Large intestine (tissue), 3 donors: ENCODE results near the gene LRRC75A. TPM values are rescaled to one million over a fixed set of nuclear protein-coding genes. Genes with fewer than 3 reads are reported as not detected.
"Not testable (repeated sequence)": the region's sequence is repeated elsewhere in the genome, so short reads cannot be mapped to it uniquely, and the experiment has no call there.

Experiments
- DNase-seq, 2 donors: peaks; one replicate each; pipeline versions ENCODE4 v3.0.0 to v3.0.0-alpha.2; 2013
- H3K27ac ChIP-seq: one replicate; pipeline ENCODE4 v1.5.1; 2013; ENCODE audit warnings: low read length
- H3K27me3 ChIP-seq: 2 replicates; pipeline ENCODE4 v1.6.1; 2013; ENCODE audit warnings: low read length; ENCODE audit not compliant: control insufficient read depth, insufficient read depth
- H3K36me3 ChIP-seq: 2 replicates; pipeline ENCODE4 v1.6.1; 2013; ENCODE audit warnings: low read length; ENCODE audit not compliant: control insufficient read depth, insufficient read depth
- H3K4me1 ChIP-seq: one replicate; pipeline ENCODE4 v1.6.1; 2013; ENCODE audit warnings: low read length; ENCODE audit not compliant: control insufficient read depth, insufficient read depth
- H3K4me3 ChIP-seq: one replicate; pipeline ENCODE4 v1.5.1; 2013; ENCODE audit warnings: low read length
- H3K9me3 ChIP-seq: one replicate; pipeline ENCODE4 v1.6.1; 2013; ENCODE audit warnings: mild to moderate bottlenecking, low read depth, low read length, moderate library complexity; ENCODE audit not compliant: control insufficient read depth
- WGBS: methylation state at CpG from one replicate; pipeline ENCODE4 v1.1.5; 2013; ENCODE audit warnings: low lambda C conversion rate; ENCODE audit not compliant: insufficient coverage; 5-methylcytosine and 5-hydroxymethylcytosine counted together
- polyA plus RNA-seq: library from polyadenylated mRNA; unstranded; fragments of 120-200 nt; gene quantifications from one replicate; pipeline ENCODE4 v1.2.1, GENCODE V29; 2013

The LRRC75A gene
- polyA plus RNA-seq, 1 donor, result 37.2 TPM

- Histone ChIP-seq H3K36me3 (no peaks in the 10 kb centered on the region), H3K27me3 (no peaks in the 10 kb centered on the region), H3K27ac (no peak overlapping the region), H3K4me1 (no peaks in the 10 kb centered on the region), H3K9me3 (no peaks in the 10 kb centered on the region), H3K4me3 (no peak overlapping the region)
- DNase-seq, result no peak
- 0% methylated on average over 1 of the region's 9 CpGs for WGBS
These were observed 93.4 kb downstream of the LRRC75A start for GRCh38 chr17:16398270-16399267.

GRCh38 chr17:16396693-16397092 lies 95.3 kb downstream of the LRRC75A start:
- H3K9me3 ChIP-seq, H3K27me3 ChIP-seq, H3K4me1 ChIP-seq, H3K36me3 ChIP-seq, DNase-seq, H3K4me3 ChIP-seq, H3K27ac ChIP-seq: not testable (repeated sequence)
- no CpG with 5 or more reads among the region's 2 CpGs for WGBS

- not testable (repeated sequence) for H3K4me3 ChIP-seq, DNase-seq, H3K9me3 ChIP-seq, H3K36me3 ChIP-seq, H3K27me3 ChIP-seq, H3K4me1 ChIP-seq, H3K27ac ChIP-seq
- WGBS, result no CpG with 5 or more reads among the region's 4 CpGs
These were observed 96.1 kb downstream of the LRRC75A start for GRCh38 chr17:16395887-16396286.

GRCh38 chr17:16392491-16392890 lies 99.5 kb downstream of the LRRC75A start:
- not testable (repeated sequence) for H3K27me3 ChIP-seq, H3K4me1 ChIP-seq, H3K4me3 ChIP-seq, H3K36me3 ChIP-seq, H3K27ac ChIP-seq, DNase-seq, H3K9me3 ChIP-seq
- no CpG with 5 or more reads among the region's 11 CpGs for WGBS

Other genes with a start within 250 kb of the LRRC75A start
- gene CENPV, start 138.7 kb downstream of the LRRC75A start, polyA plus RNA-seq, result 136 TPM
- 1,870 TPM for gene UBB, start 111.1 kb downstream of the LRRC75A start, polyA plus RNA-seq
- 5.9 TPM for gene TRPV2, start 76.6 kb downstream of the LRRC75A start, polyA plus RNA-seq
- 3.7 TPM for gene ZNF287, start 77.0 kb upstream of the LRRC75A start, polyA plus RNA-seq
- 5.3 TPM for gene ZNF624, start 161.7 kb upstream of the LRRC75A start, polyA plus RNA-seq
- gene CCDC144A, start 198.0 kb upstream of the LRRC75A start, polyA plus RNA-seq, result 0.34 TPM